ENCODE results near the gene BANF1.
A peak's percentile ranks its signal among the peaks of the same experiment; 100 is the strongest.

BANF1 gene, protein sequence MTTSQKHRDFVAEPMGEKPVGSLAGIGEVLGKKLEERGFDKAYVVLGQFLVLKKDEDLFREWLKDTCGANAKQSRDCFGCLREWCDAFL

DNA sequence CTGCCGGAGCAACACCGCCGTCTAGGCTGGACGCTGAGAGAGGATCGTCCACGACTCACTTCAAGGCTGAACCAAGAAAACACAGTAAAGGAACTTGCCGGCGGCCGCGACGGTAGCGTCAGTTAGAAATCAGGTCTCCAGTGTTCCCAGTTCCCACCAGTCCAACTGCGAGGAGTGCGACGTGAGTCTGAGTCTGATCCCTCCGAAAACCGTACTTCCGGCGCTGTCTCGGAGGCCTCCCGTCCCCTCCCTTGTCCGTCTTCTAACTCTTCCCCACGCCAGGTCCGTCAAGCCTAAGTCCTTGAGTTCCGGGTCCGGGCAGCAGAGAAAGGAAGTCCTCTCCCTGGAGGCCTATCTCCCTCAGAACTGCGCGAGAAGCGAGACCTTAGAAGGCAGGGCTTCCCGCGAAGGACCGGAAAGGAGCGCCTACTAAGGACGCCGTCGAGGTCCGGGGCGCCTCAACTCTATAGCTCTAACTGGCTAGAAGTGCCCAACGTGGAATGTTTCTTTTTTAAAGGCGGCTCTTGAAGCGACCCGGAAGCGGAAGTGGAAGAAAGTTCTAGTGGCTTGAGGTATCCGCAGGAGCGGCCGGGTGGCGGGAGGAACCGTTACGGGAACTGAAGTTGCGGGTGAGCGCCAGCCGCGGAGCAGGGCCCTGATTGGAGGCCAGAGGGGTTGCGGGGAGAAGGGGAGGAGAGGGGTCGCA lies at the start of gene BANF1, which contains the start of gene EIF1AD:
TSS of gene BANF1 (plus strand) at position 562 of the 706 bp plus-strand sequence. CDS start 748 bp downstream, outside the sequence.
TSS of gene EIF1AD (minus strand) at position 216 of the 706 bp plus-strand sequence. CDS start 1,768 bp downstream, outside the sequence.
- Histone ChIP-seq H3K4me3 (ENCODE audit: low read depth, low read length) (peak within 1 kb of the TSS; percentile 98), H3K27ac (ENCODE audit: extremely low read depth, low read depth, low read length) (peak within 1 kb of the TSS; percentile 58), H3K9me3 (ENCODE audit: control insufficient read depth, insufficient read depth, low read depth, low read length) (no peaks in the 10 kb centered on the region), H3K4me1 (ENCODE audit: control insufficient read depth, insufficient read depth, low read length) (no peaks in the 10 kb centered on the region), H3K36me3 (ENCODE audit: control insufficient read depth in 2 of 2, insufficient read depth in 1 of 2, low read length in 2 of 2) (peaks cover 8 to 65% of the 10 kb centered on the region in 2 experiments)
- POLR2A ChIA-PET: interaction anchor here (0.8 to 1.6 kb wide), 11 partner anchors 9 to 387 kb away, joined by 3 to 7 read pairs (median 4); partner anchors contain the start of genes CFL1, CST6, FIBP and PCNX3
- CTCF ChIA-PET: interaction anchor here (0.9 to 1.4 kb wide), 3 partner anchors 14 to 43 kb away, joined by 3 to 6 read pairs (median 3); no protein-coding TSS in a partner anchor
- TF ChIP-seq ZBTB17 (tag by site-specific recombination; IDR thresholded peaks at IDR 0.05) (peak; percentile 95), ZBTB21 (tag by site-specific recombination; IDR thresholded peaks at IDR 0.05) (peak; percentile 44; the same call in 1 of the 2 replicates), ZNF747 (tag by site-specific recombination; IDR thresholded peaks at IDR 0.05) (no peak), ZBTB8A (tag by site-specific recombination; IDR thresholded peaks at IDR 0.05) (peak; percentile 58; the same call in 1 of the 2 replicates), ZFP3 (tag by site-specific recombination; IDR thresholded peaks at IDR 0.05; ENCODE audit: low read depth) (no peak), ZNF274 (IDR thresholded peaks at IDR 0.05; ENCODE audit: low read length) (no peak), ZNF274 (tag by site-specific recombination; IDR thresholded peaks at IDR 0.05; ENCODE audit: borderline replicate concordance) (no peak), ZNF555 (tag by site-specific recombination; conservative IDR thresholded peaks at IDR 0.05) (no peak), ZNF324 (tag by site-specific recombination; IDR thresholded peaks at IDR 0.05) (peak; percentile 97), ZNF184 (tag by site-specific recombination; IDR thresholded peaks at IDR 0.05) (peak; percentile 76; the same call in 1 of the 2 replicates), ZNF140 (tag by site-specific recombination; IDR thresholded peaks at IDR 0.05) (no peak), REPIN1 (tag by site-specific recombination; IDR thresholded peaks at IDR 0.05; ENCODE audit: low read depth) (peak; percentile 95), RBAK (tag by site-specific recombination; IDR thresholded peaks at IDR 0.05) (no peak), ZNF121 (tag by site-specific recombination; IDR thresholded peaks at IDR 0.05) (0 out of 2 replicates have a peak, but pooled peaks have one; percentile 27), ZNF354C (tag by site-specific recombination; IDR thresholded peaks at IDR 0.05; ENCODE audit: borderline replicate concordance, low read depth) (no peak), ZNF585B (tag by site-specific recombination; IDR thresholded peaks at IDR 0.05) (peak; percentile 31), ZNF24 (tag by site-specific recombination; IDR thresholded peaks at IDR 0.05) (peak; percentile 94), ZNF629 (tag by site-specific recombination; IDR thresholded peaks at IDR 0.05) (peak; percentile 90), ZNF76 (tag by site-specific recombination; IDR thresholded peaks at IDR 0.05; ENCODE audit: borderline replicate concordance, low read depth) (peak; percentile 92)
- TF ChIP-seq, protein P1, sequence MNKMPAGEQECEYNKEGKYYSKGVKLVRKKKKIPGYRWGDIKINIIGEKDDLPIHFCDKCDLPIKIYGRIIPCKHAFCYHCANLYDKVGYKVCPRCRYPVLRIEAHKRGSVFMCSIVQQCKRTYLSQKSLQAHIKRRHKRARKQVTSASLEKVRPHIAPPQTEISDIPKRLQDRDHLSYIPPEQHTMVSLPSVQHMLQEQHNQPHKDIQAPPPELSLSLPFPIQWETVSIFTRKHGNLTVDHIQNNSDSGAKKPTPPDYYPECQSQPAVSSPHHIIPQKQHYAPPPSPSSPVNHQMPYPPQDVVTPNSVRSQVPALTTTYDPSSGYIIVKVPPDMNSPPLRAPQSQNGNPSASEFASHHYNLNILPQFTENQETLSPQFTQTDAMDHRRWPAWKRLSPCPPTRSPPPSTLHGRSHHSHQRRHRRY (tag by site-specific recombination; IDR thresholded peaks at IDR 0.05): no peak
- TF ChIP-seq, protein P2, sequence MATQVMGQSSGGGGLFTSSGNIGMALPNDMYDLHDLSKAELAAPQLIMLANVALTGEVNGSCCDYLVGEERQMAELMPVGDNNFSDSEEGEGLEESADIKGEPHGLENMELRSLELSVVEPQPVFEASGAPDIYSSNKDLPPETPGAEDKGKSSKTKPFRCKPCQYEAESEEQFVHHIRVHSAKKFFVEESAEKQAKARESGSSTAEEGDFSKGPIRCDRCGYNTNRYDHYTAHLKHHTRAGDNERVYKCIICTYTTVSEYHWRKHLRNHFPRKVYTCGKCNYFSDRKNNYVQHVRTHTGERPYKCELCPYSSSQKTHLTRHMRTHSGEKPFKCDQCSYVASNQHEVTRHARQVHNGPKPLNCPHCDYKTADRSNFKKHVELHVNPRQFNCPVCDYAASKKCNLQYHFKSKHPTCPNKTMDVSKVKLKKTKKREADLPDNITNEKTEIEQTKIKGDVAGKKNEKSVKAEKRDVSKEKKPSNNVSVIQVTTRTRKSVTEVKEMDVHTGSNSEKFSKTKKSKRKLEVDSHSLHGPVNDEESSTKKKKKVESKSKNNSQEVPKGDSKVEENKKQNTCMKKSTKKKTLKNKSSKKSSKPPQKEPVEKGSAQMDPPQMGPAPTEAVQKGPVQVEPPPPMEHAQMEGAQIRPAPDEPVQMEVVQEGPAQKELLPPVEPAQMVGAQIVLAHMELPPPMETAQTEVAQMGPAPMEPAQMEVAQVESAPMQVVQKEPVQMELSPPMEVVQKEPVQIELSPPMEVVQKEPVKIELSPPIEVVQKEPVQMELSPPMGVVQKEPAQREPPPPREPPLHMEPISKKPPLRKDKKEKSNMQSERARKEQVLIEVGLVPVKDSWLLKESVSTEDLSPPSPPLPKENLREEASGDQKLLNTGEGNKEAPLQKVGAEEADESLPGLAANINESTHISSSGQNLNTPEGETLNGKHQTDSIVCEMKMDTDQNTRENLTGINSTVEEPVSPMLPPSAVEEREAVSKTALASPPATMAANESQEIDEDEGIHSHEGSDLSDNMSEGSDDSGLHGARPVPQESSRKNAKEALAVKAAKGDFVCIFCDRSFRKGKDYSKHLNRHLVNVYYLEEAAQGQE (tag by site-specific recombination; IDR thresholded peaks at IDR 0.05): peak; percentile 62
- TF ChIP-seq, protein P3, sequence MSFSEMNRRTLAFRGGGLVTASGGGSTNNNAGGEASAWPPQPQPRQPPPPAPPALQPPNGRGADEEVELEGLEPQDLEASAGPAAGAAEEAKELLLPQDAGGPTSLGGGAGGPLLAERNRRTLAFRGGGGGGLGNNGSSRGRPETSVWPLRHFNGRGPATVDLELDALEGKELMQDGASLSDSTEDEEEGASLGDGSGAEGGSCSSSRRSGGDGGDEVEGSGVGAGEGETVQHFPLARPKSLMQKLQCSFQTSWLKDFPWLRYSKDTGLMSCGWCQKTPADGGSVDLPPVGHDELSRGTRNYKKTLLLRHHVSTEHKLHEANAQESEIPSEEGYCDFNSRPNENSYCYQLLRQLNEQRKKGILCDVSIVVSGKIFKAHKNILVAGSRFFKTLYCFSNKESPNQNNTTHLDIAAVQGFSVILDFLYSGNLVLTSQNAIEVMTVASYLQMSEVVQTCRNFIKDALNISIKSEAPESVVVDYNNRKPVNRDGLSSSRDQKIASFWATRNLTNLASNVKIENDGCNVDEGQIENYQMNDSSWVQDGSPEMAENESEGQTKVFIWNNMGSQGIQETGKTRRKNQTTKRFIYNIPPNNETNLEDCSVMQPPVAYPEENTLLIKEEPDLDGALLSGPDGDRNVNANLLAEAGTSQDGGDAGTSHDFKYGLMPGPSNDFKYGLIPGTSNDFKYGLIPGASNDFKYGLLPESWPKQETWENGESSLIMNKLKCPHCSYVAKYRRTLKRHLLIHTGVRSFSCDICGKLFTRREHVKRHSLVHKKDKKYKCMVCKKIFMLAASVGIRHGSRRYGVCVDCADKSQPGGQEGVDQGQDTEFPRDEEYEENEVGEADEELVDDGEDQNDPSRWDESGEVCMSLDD (tag by site-specific recombination; IDR thresholded peaks at IDR 0.05): peak; percentile 61; the same call in 1 of the 2 replicates
- TF ChIP-seq, protein P4, sequence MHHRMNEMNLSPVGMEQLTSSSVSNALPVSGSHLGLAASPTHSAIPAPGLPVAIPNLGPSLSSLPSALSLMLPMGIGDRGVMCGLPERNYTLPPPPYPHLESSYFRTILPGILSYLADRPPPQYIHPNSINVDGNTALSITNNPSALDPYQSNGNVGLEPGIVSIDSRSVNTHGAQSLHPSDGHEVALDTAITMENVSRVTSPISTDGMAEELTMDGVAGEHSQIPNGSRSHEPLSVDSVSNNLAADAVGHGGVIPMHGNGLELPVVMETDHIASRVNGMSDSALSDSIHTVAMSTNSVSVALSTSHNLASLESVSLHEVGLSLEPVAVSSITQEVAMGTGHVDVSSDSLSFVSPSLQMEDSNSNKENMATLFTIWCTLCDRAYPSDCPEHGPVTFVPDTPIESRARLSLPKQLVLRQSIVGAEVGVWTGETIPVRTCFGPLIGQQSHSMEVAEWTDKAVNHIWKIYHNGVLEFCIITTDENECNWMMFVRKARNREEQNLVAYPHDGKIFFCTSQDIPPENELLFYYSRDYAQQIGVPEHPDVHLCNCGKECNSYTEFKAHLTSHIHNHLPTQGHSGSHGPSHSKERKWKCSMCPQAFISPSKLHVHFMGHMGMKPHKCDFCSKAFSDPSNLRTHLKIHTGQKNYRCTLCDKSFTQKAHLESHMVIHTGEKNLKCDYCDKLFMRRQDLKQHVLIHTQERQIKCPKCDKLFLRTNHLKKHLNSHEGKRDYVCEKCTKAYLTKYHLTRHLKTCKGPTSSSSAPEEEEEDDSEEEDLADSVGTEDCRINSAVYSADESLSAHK (tag by site-specific recombination; IDR thresholded peaks at IDR 0.05): peak; percentile 59; the same call in 1 of the 2 replicates
- TF ChIP-seq, protein P5, sequence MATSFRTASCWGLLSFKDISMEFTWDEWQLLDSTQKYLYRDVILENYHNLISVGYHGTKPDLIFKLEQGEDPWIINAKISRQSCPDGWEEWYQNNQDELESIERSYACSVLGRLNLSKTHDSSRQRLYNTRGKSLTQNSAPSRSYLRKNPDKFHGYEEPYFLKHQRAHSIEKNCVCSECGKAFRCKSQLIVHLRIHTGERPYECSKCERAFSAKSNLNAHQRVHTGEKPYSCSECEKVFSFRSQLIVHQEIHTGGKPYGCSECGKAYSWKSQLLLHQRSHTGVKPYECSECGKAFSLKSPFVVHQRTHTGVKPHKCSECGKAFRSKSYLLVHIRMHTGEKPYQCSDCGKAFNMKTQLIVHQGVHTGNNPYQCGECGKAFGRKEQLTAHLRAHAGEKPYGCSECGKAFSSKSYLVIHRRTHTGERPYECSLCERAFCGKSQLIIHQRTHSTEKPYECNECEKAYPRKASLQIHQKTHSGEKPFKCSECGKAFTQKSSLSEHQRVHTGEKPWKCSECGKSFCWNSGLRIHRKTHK (tag by site-specific recombination; IDR thresholded peaks at IDR 0.05): no peak

All from HEK293 (cell line).